ENCODE data around the gene SETBP1. TPM values are rescaled to one million over a fixed set of nuclear protein-coding genes. Genes with fewer than 3 reads are reported as not detected.

Gene SETBP1
- total and polyA plus RNA-seq, 9 of the 15 experiments (the other 6 are each of a cell fraction or from before 2014, with no cell fraction given), result under 0.01 to 0.13 (median 0.04) TPM

- H3K36me3 ChIP-seq (ENCODE audit: control insufficient read depth, insufficient read depth, low read length), result no peaks in the 10 kb centered on the region
- H4K20me1 ChIP-seq (replicated peaks; ENCODE audit: control insufficient read depth, insufficient read depth, low read length), result no peaks in the 10 kb centered on the region
- no peak overlapping the region for H3K4me3 ChIP-seq
- BruUV-seq (replicated peaks), result no TSS peak
- no peaks in the 10 kb centered on the region for H3K79me2 ChIP-seq (ENCODE audit: control insufficient read depth, insufficient read depth, low read length)
- ChIA-PET CTCF (ENCODE audit: low intra/inter-chr PET ratio) (no interaction called here), POLR2A (no interaction called here)
- FAIRE-seq (no peak), DNase-seq (ENCODE audit: extremely low read depth in 1 of 4, low spot score in 3 of 4) (no peak), ATAC-seq (no peak)
- H3K27me3 ChIP-seq (ENCODE audit: control insufficient read depth in 2 of 2, insufficient read depth in 2 of 2, low read length in 2 of 2), result no peaks in the 10 kb centered on the region
- H3K9ac ChIP-seq (ENCODE audit: insufficient read depth in 1 of 2, low read depth in 2 of 2, low read length in 2 of 2), result no peak overlapping the region
- 4% methylated on average over 8 of the region's 8 CpGs for WGBS (ENCODE audit: insufficient coverage, low coverage, missing lambda C conversion rate)
- H3K4me2 ChIP-seq (ENCODE audit: insufficient read depth, low read length), result no peak overlapping the region
- in situ Hi-C loops (cut with MboI), result no loop called here
- intact Hi-C loops (cut with micrococcal nuclease), result no loop called here
- no peaks in the 10 kb centered on the region for H3K9me1 ChIP-seq (ENCODE audit: control insufficient read depth, insufficient read depth, low read length)
- H2AFZ ChIP-seq (ENCODE audit: low read depth, low read length), result no peak overlapping the region
- no peaks in the 10 kb centered on the region for H3K4me1 ChIP-seq (replicated peaks in 1 of 2; ENCODE audit: control insufficient read depth in 2 of 2, insufficient read depth in 2 of 2, low read length in 2 of 2)
- no peaks in the 10 kb centered on the region for H3K9me3 ChIP-seq (replicated peaks; ENCODE audit: control insufficient read depth, insufficient read depth, low read depth, low read length)
- H3K27ac ChIP-seq (ENCODE audit: extremely low read depth, low read depth, low read length), result no peak overlapping the region
- no peak for TF ChIP-seq MTA1 (IDR thresholded peaks at IDR 0.05; ENCODE audit: borderline replicate concordance)
- no peak for TF ChIP-seq SRSF3 (IDR thresholded peaks at IDR 0.05; ENCODE audit: insufficient read depth, low read length)
- no peak for TF ChIP-seq SFPQ (IDR thresholded peaks at IDR 0.05; ENCODE audit: low read depth, low read length)
- no peak for TF ChIP-seq AFF4 (CRISPR knock-in tag; IDR thresholded peaks at IDR 0.05)
- no peak for TF ChIP-seq ZBTB34 (CRISPR knock-in tag; IDR thresholded peaks at IDR 0.05)
- no peak for TF ChIP-seq NFATC3 (IDR thresholded peaks at IDR 0.05)
- TF ChIP-seq ESRRA (IDR thresholded peaks at IDR 0.05; ENCODE audit: borderline replicate concordance, low read depth), result no peak
- no peak for TF ChIP-seq ZKSCAN3 (CRISPR knock-in tag; IDR thresholded peaks at IDR 0.05)
- no peak for TF ChIP-seq HINFP (tag; conservative IDR thresholded peaks at IDR 0.05; ENCODE audit: low read depth)
Observed at GRCh38 chr18:44792456-44793061, 111.9 kb downstream of the SETBP1 start.
